Measurements from ENCODE around the gene MYOG. TPM values are rescaled to one million over a fixed set of nuclear protein-coding genes. Genes with fewer than 3 reads are reported as not detected.

The MYOG gene
- total RNA-seq, 1 experiment from 2014 or later, result not detected

DNA sequence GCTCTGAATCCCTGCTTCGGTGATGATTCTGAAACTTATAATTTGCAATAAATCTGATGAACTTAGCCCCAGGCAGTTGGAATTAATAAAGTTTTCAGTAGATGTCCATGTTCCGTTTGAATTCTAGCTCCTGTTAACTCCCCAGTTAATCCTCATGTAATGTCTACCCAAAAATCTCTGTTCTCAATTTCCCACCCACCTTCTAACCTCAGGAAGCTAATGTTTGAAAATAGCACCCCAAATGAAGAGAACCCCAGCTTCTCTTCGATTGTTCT, 3.6 kb downstream of the MYOG start:
- no peak overlapping the region for H3K23ac ChIP-seq (ENCODE audit: insufficient read length, low read depth, low read length)
- no peak overlapping the region for H3K4me3 Mint-ChIP-seq
- no peak overlapping the region for H3K27ac ChIP-seq (ENCODE audit: insufficient read length, low read depth, low read length)
- no peaks in the 10 kb centered on the region for H3K9me3 ChIP-seq (ENCODE audit: control insufficient read depth, low read depth, low read length)
- no peak overlapping the region for H4K5ac ChIP-seq (ENCODE audit: insufficient read length, low read depth, low read length)
- no peak for DNase-seq
- no peak overlapping the region for H2AFZ ChIP-seq (ENCODE audit: low read length)
- TF ChIP-seq, protein P1, sequence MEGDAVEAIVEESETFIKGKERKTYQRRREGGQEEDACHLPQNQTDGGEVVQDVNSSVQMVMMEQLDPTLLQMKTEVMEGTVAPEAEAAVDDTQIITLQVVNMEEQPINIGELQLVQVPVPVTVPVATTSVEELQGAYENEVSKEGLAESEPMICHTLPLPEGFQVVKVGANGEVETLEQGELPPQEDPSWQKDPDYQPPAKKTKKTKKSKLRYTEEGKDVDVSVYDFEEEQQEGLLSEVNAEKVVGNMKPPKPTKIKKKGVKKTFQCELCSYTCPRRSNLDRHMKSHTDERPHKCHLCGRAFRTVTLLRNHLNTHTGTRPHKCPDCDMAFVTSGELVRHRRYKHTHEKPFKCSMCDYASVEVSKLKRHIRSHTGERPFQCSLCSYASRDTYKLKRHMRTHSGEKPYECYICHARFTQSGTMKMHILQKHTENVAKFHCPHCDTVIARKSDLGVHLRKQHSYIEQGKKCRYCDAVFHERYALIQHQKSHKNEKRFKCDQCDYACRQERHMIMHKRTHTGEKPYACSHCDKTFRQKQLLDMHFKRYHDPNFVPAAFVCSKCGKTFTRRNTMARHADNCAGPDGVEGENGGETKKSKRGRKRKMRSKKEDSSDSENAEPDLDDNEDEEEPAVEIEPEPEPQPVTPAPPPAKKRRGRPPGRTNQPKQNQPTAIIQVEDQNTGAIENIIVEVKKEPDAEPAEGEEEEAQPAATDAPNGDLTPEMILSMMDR (conservative IDR thresholded peaks at IDR 0.05), result no peak
- no peak overlapping the region for H3T11ph ChIP-seq (ENCODE audit: low read length)
- H3K36me3 Mint-ChIP-seq (ENCODE audit: insufficient read depth in 1 of 3, low read depth in 3 of 3), result no peaks in the 10 kb centered on the region
- no peak overlapping the region for H3K4ac ChIP-seq (ENCODE audit: low read depth, low read length)
- H3K18ac ChIP-seq (ENCODE audit: insufficient read length, low read depth, low read length), result no peak overlapping the region
- H3K4me1 ChIP-seq (ENCODE audit: insufficient read depth, low read length), result peaks cover 9% of the 10 kb centered on the region
- no peak overlapping the region for H4K8ac ChIP-seq (replicated peaks; ENCODE audit: insufficient read length, low read depth, low read length)
- no peak overlapping the region for H3K56ac ChIP-seq (ENCODE audit: insufficient read length, low read depth, low read length)
- H3K79me1 ChIP-seq (ENCODE audit: insufficient read depth, low read depth, low read length, poor library complexity, severe bottlenecking), result no peaks in the 10 kb centered on the region
- H2BK120ac ChIP-seq (ENCODE audit: low read depth, low read length, poor library complexity, severe bottlenecking), result no peak overlapping the region
- H3K14ac ChIP-seq (ENCODE audit: insufficient read depth, low read length), result no peak overlapping the region
- H2AK5ac ChIP-seq (ENCODE audit: insufficient read length, low read length), result no peak overlapping the region
- no peaks in the 10 kb centered on the region for H3K27me3 Mint-ChIP-seq (ENCODE audit: low read depth)
- H3K9ac ChIP-seq (ENCODE audit: extremely low read depth, insufficient read length, low read length), result no peak overlapping the region
- no CpG with 5 or more reads among the region's 3 CpGs for WGBS (ENCODE audit: extremely low coverage, insufficient read length, low lambda C conversion rate)
- peaks cover under 1% of the 10 kb centered on the region for H4K20me1 ChIP-seq (ENCODE audit: control insufficient read depth, insufficient read depth, insufficient read length)
- H4K91ac ChIP-seq (ENCODE audit: insufficient read length, low read depth, low read length), result no peak overlapping the region
- H3K4me2 ChIP-seq (ENCODE audit: insufficient read depth, insufficient read length, low read length), result no peak overlapping the region
- H3K27ac Mint-ChIP-seq, result no peak overlapping the region
- no peak overlapping the region for H2BK20ac ChIP-seq (ENCODE audit: low read depth, low read length, poor library complexity, severe bottlenecking)
- H3K23me2 ChIP-seq (ENCODE audit: insufficient read length, low read depth, low read length, poor library complexity, severe bottlenecking), result no peaks in the 10 kb centered on the region
- no peaks in the 10 kb centered on the region for H3K27me3 ChIP-seq (ENCODE audit: insufficient read depth, low read length)
- no peak overlapping the region for H2BK15ac ChIP-seq (ENCODE audit: low read depth, low read length)
- H2BK12ac ChIP-seq (ENCODE audit: insufficient read length, low read depth, low read length), result no peak overlapping the region
- peaks cover 35 to 43% of the 10 kb centered on the region in 2 experiments for H3K4me1 Mint-ChIP-seq
- H2BK5ac ChIP-seq (ENCODE audit: insufficient read length, low read length), result no peak overlapping the region
- H3K9me3 Mint-ChIP-seq, result no peaks in the 10 kb centered on the region
- no peaks in the 10 kb centered on the region for H3K79me2 ChIP-seq (ENCODE audit: insufficient read depth, low read length)
